ENCODE measurements around the gene SDHA.
"Not testable (repeated sequence)": the region's sequence is repeated elsewhere in the genome, so short reads cannot be mapped to it uniquely, and the experiment has no call there.

GRCh38 chr5:250396-250795 lies 32.3 kb downstream of the SDHA start:
- TF ChIP-seq CHD4 (IDR thresholded peaks at IDR 0.05); TAF1 (IDR thresholded peaks at IDR 0.05; ENCODE audit: borderline replicate concordance, low read depth, low read length); FOXK2 (IDR thresholded peaks at IDR 0.05); CTCF (IDR thresholded peaks at IDR 0.05 in 2 of 3, conservative IDR thresholded peaks at IDR 0.05 in 1 of 3; ENCODE audit: control insufficient read depth in 2 of 3, extremely low read depth in 1 of 3, insufficient read depth in 1 of 3, low read depth in 3 of 3, low read length in 3 of 3); PKNOX1 (IDR thresholded peaks at IDR 0.05); ZNF384 (IDR thresholded peaks at IDR 0.05; ENCODE audit: borderline replicate concordance, low read depth, low read length): not testable (repeated sequence)

Data from GM12878 (cell line).